Type B pancreatic cell (in vitro differentiated cells): ENCODE results near the gene SLC6A11. TPM values are rescaled to one million over a fixed set of nuclear protein-coding genes. Genes with fewer than 3 reads are reported as not detected.

Experiments
- DNase-seq: peaks from one replicate; pipeline ENCODE4 v3.0.0; 2021; ENCODE audit warnings: mixed read lengths; ENCODE audit not compliant: unreplicated experiment; ENCODE audit errors: extremely low spot score
- H3K27ac Mint-ChIP-seq: 2 replicates; pipeline ENCODE4 v1.8.0; 2021; ENCODE audit warnings: mild to moderate bottlenecking, mixed read lengths
- H3K27me3 Mint-ChIP-seq: 2 replicates; pipeline ENCODE4 v1.8.0; 2021; ENCODE audit warnings: mixed read lengths
- H3K36me3 Mint-ChIP-seq: 2 replicates; pipeline ENCODE4 v1.8.0; 2021; ENCODE audit warnings: mixed read lengths
- H3K4me1 Mint-ChIP-seq: one replicate; pipeline ENCODE4 v1.8.0; 2021; ENCODE audit warnings: mixed read lengths; ENCODE audit not compliant: unreplicated experiment
- H3K4me3 Mint-ChIP-seq: 2 replicates; pipeline ENCODE4 v1.8.0; 2021; ENCODE audit warnings: mild to moderate bottlenecking, mixed read lengths
- H3K9me3 Mint-ChIP-seq: 2 replicates; pipeline ENCODE4 v1.8.0; 2021; ENCODE audit warnings: mixed read lengths
- CTCF ChIP-seq: fragments of 200-600 bp; sonication (generic); conservative IDR thresholded peaks from 2 replicates; pipeline ENCODE4 v1.5.0; 2021; ENCODE audit warnings: antibody characterized with exemption, mild to moderate bottlenecking
- total RNA-seq: library from RNA; stranded (reverse); gene quantifications from 2 replicates; pipeline ENCODE4 v1.2.1, GENCODE V29; 2021; ENCODE audit warnings: low replicate concordance

The SLC6A11 gene
- total RNA-seq, 1 donor from 2014 or later: 3.0 TPM

GRCh38 chr3:10833855-10834414, 17.9 kb downstream of the SLC6A11 start:
- no peaks in the 10 kb centered on the region for H3K4me1 Mint-ChIP-seq
- H3K36me3 Mint-ChIP-seq: no peaks in the 10 kb centered on the region
- peaks cover 14% of the 10 kb centered on the region for H3K27me3 Mint-ChIP-seq
- no peak for DNase-seq
- H3K9me3 Mint-ChIP-seq: no peaks in the 10 kb centered on the region
- no peak overlapping the region for H3K27ac Mint-ChIP-seq
- TF ChIP-seq CTCF: no peak
- H3K4me3 Mint-ChIP-seq: no peak overlapping the region

GRCh38 chr3:10834951-10835350, 18.9 kb downstream of the SLC6A11 start:
- no peak for DNase-seq
- no peaks in the 10 kb centered on the region for H3K9me3 Mint-ChIP-seq
- H3K27ac Mint-ChIP-seq: no peak overlapping the region
- no peak overlapping the region for H3K4me3 Mint-ChIP-seq
- no peak for TF ChIP-seq CTCF
- H3K36me3 Mint-ChIP-seq: no peaks in the 10 kb centered on the region
- H3K27me3 Mint-ChIP-seq: peaks cover 23% of the 10 kb centered on the region
- H3K4me1 Mint-ChIP-seq: no peaks in the 10 kb centered on the region

- Mint-ChIP-seq H3K4me1 (no peaks in the 10 kb centered on the region), H3K36me3 (no peaks in the 10 kb centered on the region), H3K4me3 (no peak overlapping the region), H3K9me3 (no peaks in the 10 kb centered on the region), H3K27ac (no peak overlapping the region), H3K27me3 (peaks cover 26% of the 10 kb centered on the region)
- DNase-seq: no peak
- no peak for TF ChIP-seq CTCF
These were observed 19.4 kb downstream of the SLC6A11 start for GRCh38 chr3:10835406-10835805.

GRCh38 chr3:10836676-10837075, 20.6 kb downstream of the SLC6A11 start:
- no peaks in the 10 kb centered on the region for H3K9me3 Mint-ChIP-seq
- no peak for DNase-seq
- H3K4me3 Mint-ChIP-seq: no peak overlapping the region
- peaks cover 33% of the 10 kb centered on the region for H3K27me3 Mint-ChIP-seq
- H3K4me1 Mint-ChIP-seq: no peaks in the 10 kb centered on the region
- H3K36me3 Mint-ChIP-seq: no peaks in the 10 kb centered on the region
- TF ChIP-seq CTCF: no peak
- no peak overlapping the region for H3K27ac Mint-ChIP-seq

- TF ChIP-seq CTCF: no peak
- H3K27ac Mint-ChIP-seq: no peak overlapping the region
- H3K36me3 Mint-ChIP-seq: no peaks in the 10 kb centered on the region
- no peak overlapping the region for H3K4me3 Mint-ChIP-seq
- no peaks in the 10 kb centered on the region for H3K9me3 Mint-ChIP-seq
- no peaks in the 10 kb centered on the region for H3K4me1 Mint-ChIP-seq
- no peak for DNase-seq
- peaks cover 42% of the 10 kb centered on the region for H3K27me3 Mint-ChIP-seq
These were observed 21.8 kb downstream of the SLC6A11 start for GRCh38 chr3:10837849-10838248.

- Mint-ChIP-seq H3K4me3 (no peak overlapping the region), H3K27ac (no peak overlapping the region), H3K36me3 (no peaks in the 10 kb centered on the region), H3K4me1 (no peaks in the 10 kb centered on the region), H3K9me3 (no peaks in the 10 kb centered on the region), H3K27me3 (peaks cover 49% of the 10 kb centered on the region)
- TF ChIP-seq CTCF: no peak
- DNase-seq: no peak
These were observed 23.1 kb downstream of the SLC6A11 start for GRCh38 chr3:10839167-10839566.
